ENCODE data around the gene PACSIN2.

- TF ChIP-seq CTCF (IDR thresholded peaks at IDR 0.05) (no peak), POLR2A (IDR thresholded peaks at IDR 0.05) (no peak)
Measured at GRCh38 chr22:42869463-42869862, 145.5 kb downstream of the PACSIN2 start.
